Fibroblast of lung (primary cell): Measurements from ENCODE around the gene SLC25A36. TPM values are rescaled to one million over a fixed set of nuclear protein-coding genes. Genes with fewer than 3 reads are reported as not detected.
"Not testable (repeated sequence)": the region's sequence is repeated elsewhere in the genome, so short reads cannot be mapped to it uniquely, and the experiment has no call there.

ENCODE experiments used
- DNase-seq, 2 donors: peaks; one replicate each; pipeline versions ENCODE4 v3.0.0 to v3.0.0-alpha.2; 2010; ENCODE audit warnings: low read depth in 2 of 2
- H2AFZ ChIP-seq: 2 replicates; pipeline ENCODE4 v1.5.1; 2012; ENCODE audit warnings: low read length, control low read depth, inconsistent platforms
- H3K27ac ChIP-seq: 2 replicates; pipeline ENCODE4 v1.5.1; 2011; ENCODE audit warnings: low read length, control low read depth; ENCODE audit not compliant: insufficient read depth
- H3K27me3 ChIP-seq: 2 replicates; pipeline ENCODE4 v1.5.1; 2011; ENCODE audit warnings: mild to moderate bottlenecking, low read length; ENCODE audit not compliant: control insufficient read depth, insufficient read depth
- H3K36me3 ChIP-seq: 2 replicates; pipeline ENCODE4 v1.5.1; 2011; ENCODE audit warnings: low read length; ENCODE audit not compliant: control insufficient read depth, insufficient read depth
- H3K4me1 ChIP-seq: 2 replicates; pipeline ENCODE4 v1.5.1; 2011; ENCODE audit warnings: low read length; ENCODE audit not compliant: control insufficient read depth, insufficient read depth; ENCODE audit errors: extremely low read depth
- H3K4me2 ChIP-seq: 2 replicates; pipeline ENCODE4 v1.5.1; 2011; ENCODE audit warnings: low read length, control low read depth; ENCODE audit not compliant: insufficient read depth; ENCODE audit errors: extremely low read depth
- H3K4me3 ChIP-seq, 4 experiments: fragments of 200-600 bp in 1 of 4; sonication (generic) in 1 of 4; replicated peaks in 1 of 4; 2 replicates each; pipeline ENCODE4 v1.5.1; 2011 to 2016; ENCODE audit warnings: low read length in 4 of 4, low read depth in 3 of 4, mild to moderate bottlenecking in 3 of 4, control low read depth in 2 of 4, inconsistent platforms in 1 of 4, mixed read lengths in 1 of 4; ENCODE audit not compliant: insufficient read depth in 1 of 4; ENCODE audit errors: control extremely low read depth in 1 of 4
- H3K79me2 ChIP-seq: 2 replicates; pipeline ENCODE4 v1.5.1; 2012; ENCODE audit warnings: mild to moderate bottlenecking, low read length, inconsistent platforms; ENCODE audit not compliant: control insufficient read depth, insufficient read depth
- H3K9ac ChIP-seq: 2 replicates; pipeline ENCODE4 v1.5.1; 2011; ENCODE audit warnings: mild to moderate bottlenecking, low read length, control low read depth; ENCODE audit not compliant: insufficient read depth
- H3K9me3 ChIP-seq: 2 replicates; pipeline ENCODE4 v1.5.1; 2012; ENCODE audit warnings: low read depth, low read length; ENCODE audit not compliant: control insufficient read depth, insufficient read depth
- H4K20me1 ChIP-seq: 2 replicates; pipeline ENCODE4 v1.5.1; 2011; ENCODE audit warnings: low read length; ENCODE audit not compliant: control insufficient read depth, insufficient read depth; ENCODE audit errors: extremely low read depth
- CTCF ChIP-seq, 2 donors: IDR thresholded peaks in 1 of 2; conservative IDR thresholded peaks in 1 of 2; 1 replicate in 1 of 2; 2 replicates in 1 of 2; pipeline ENCODE4 v1.5.1; 2011 to 2012; ENCODE audit warnings: low read length in 2 of 2, control low read depth in 1 of 2, inconsistent platforms in 1 of 2, low read depth in 1 of 2, mild to moderate bottlenecking in 1 of 2
- EZH2 ChIP-seq: IDR thresholded peaks from 2 replicates; pipeline ENCODE4 v1.5.1; 2012; ENCODE audit warnings: low read length, control low read depth, mild to moderate bottlenecking; ENCODE audit errors: missing control alignments
- polyA plus RNA-seq, 2 donors: library from polyadenylated mRNA; depleted of rRNA in 1 of 2; stranded (reverse) in 1 of 2; unstranded in 1 of 2; fragments of >200 nt; gene quantifications; 2 replicates each; pipeline ENCODE4 v1.2.1, GENCODE V29; 2011 to 2012; ENCODE audit warnings: missing spikeins in 1 of 2
- total RNA-seq: library from RNA; depleted of rRNA; stranded (reverse); fragments of >200 nt; gene quantifications from 2 replicates; pipeline ENCODE4 v1.2.1, GENCODE V29; 2014

The SLC25A36 gene
- total and polyA plus RNA-seq, 2 donors (not counting 1 experiment from before 2014, with no cell fraction given) = 53.6 to 78.6 TPM

- Histone ChIP-seq H2AFZ (no peak overlapping the region), H3K27ac (no peak overlapping the region), H3K27me3 (no peaks in the 10 kb centered on the region), H3K36me3 (no peaks in the 10 kb centered on the region), H3K9me3 (no peaks in the 10 kb centered on the region), H3K9ac (no peak overlapping the region), H3K4me3 (no peak overlapping the region), H3K79me2 (peaks cover 65% of the 10 kb centered on the region), H3K4me1 (no peaks in the 10 kb centered on the region), H3K4me2 (no peak overlapping the region), H4K20me1 (no peaks in the 10 kb centered on the region)
- no peak for DNase-seq
- TF ChIP-seq CTCF (conservative IDR thresholded peaks at IDR 0.05 in 1 of 2, IDR thresholded peaks at IDR 0.05 in 1 of 2; ENCODE audit: low read depth in 1 of 2, low read length in 2 of 2) (no peak), EZH2 (no peak)
These were observed 9.2 kb downstream of the SLC25A36 start for GRCh38 chr3:140950863-140951262.

- not testable (repeated sequence) for DNase-seq, H3K9me3 ChIP-seq, H3K4me1 ChIP-seq, H3K27ac ChIP-seq, H3K27me3 ChIP-seq, H3K36me3 ChIP-seq, H3K4me3 ChIP-seq, H3K4me2 ChIP-seq, H4K20me1 ChIP-seq, H2AFZ ChIP-seq, H3K9ac ChIP-seq
- peaks cover 62% of the 10 kb centered on the region for H3K79me2 ChIP-seq
These were observed 10.1 kb downstream of the SLC25A36 start for GRCh38 chr3:140951750-140952149.

GRCh38 chr3:140953028-140953960 is 11.7 kb downstream of the SLC25A36 start:
- H3K79me2 ChIP-seq = peaks cover 54% of the 10 kb centered on the region
- no peaks in the 10 kb centered on the region for H3K27me3 ChIP-seq
- peak; percentile 69 to 80 for DNase-seq
- H3K4me1 ChIP-seq = no peaks in the 10 kb centered on the region
- H3K9ac ChIP-seq = no peak overlapping the region
- no peaks in the 10 kb centered on the region for H3K9me3 ChIP-seq
- TF ChIP-seq EZH2 (no peak), CTCF (conservative IDR thresholded peaks at IDR 0.05 in 1 of 2, IDR thresholded peaks at IDR 0.05 in 1 of 2; ENCODE audit: low read depth in 1 of 2, low read length in 2 of 2) (no peak)
- no peak overlapping the region for H3K4me2 ChIP-seq
- H2AFZ ChIP-seq = no peak overlapping the region
- H3K4me3 ChIP-seq = no peak overlapping the region
- H3K27ac ChIP-seq = no peak overlapping the region
- H4K20me1 ChIP-seq = no peaks in the 10 kb centered on the region
- no peaks in the 10 kb centered on the region for H3K36me3 ChIP-seq
